ENCODE data around the gene TAL1.

GRCh38 chr1:47252369-47252768 lies 20.3 kb upstream of the TAL1 start:
- TF ChIP-seq CTCF (conservative IDR thresholded peaks at IDR 0.05), result no peak
- no peak for TF ChIP-seq ZFX (IDR thresholded peaks at IDR 0.05)
